Esophagus (tissue), 2 donors: Measurements from ENCODE around the gene CNIH2. TPM values are rescaled to one million over a fixed set of nuclear protein-coding genes. Genes with fewer than 3 reads are reported as not detected.
A peak's percentile ranks its signal among the peaks of the same experiment; 100 is the strongest.
"Not testable (repeated sequence)": the region's sequence is repeated elsewhere in the genome, so short reads cannot be mapped to it uniquely, and the experiment has no call there.

Experiments used
- H3K27ac ChIP-seq, 2 donors: one replicate each; pipeline ENCODE4 v1.5.1; 2013; ENCODE audit warnings: low read depth in 2 of 2, mild to moderate bottlenecking in 2 of 2, inconsistent platforms in 1 of 2, low read length in 1 of 2, moderate library complexity in 1 of 2
- H3K27me3 ChIP-seq, 2 donors: one replicate each; pipeline ENCODE4 v1.6.1; 2013; ENCODE audit warnings: low read length in 2 of 2, control low read depth in 1 of 2, mild to moderate bottlenecking in 1 of 2; ENCODE audit not compliant: insufficient read depth in 2 of 2, control insufficient read depth in 1 of 2
- H3K36me3 ChIP-seq, 2 donors: one replicate each; pipeline ENCODE4 v1.6.1; 2013; ENCODE audit warnings: low read length in 1 of 2; ENCODE audit not compliant: control insufficient read depth in 2 of 2, insufficient read depth in 2 of 2
- H3K4me1 ChIP-seq, 2 donors: one replicate each; pipeline ENCODE4 v1.6.1; 2013; ENCODE audit warnings: low read length in 1 of 2; ENCODE audit not compliant: control insufficient read depth in 2 of 2, insufficient read depth in 2 of 2
- H3K4me3 ChIP-seq, 2 donors: one replicate each; pipeline ENCODE4 v1.5.1; 2013; ENCODE audit warnings: low read length in 2 of 2, mild to moderate bottlenecking in 2 of 2, low read depth in 1 of 2, moderate library complexity in 1 of 2
- H3K9me3 ChIP-seq, 2 donors: one replicate each; pipeline ENCODE4 v1.6.1; 2013; ENCODE audit warnings: mild to moderate bottlenecking in 2 of 2, low read depth in 1 of 2, low read length in 1 of 2, moderate library complexity in 1 of 2; ENCODE audit not compliant: control insufficient read depth in 2 of 2, insufficient read depth in 1 of 2
- WGBS, 2 donors: extraction: QIAGEN DNeasy Blood & Tissue Kit; methylation state at CpG; one replicate each; pipeline ENCODE4 v1.1.7; 2013; 5-methylcytosine and 5-hydroxymethylcytosine counted together
- polyA plus RNA-seq, 2 donors: library from polyadenylated mRNA; stranded (reverse); fragments of 200-250 nt; gene quantifications; one replicate each; pipeline ENCODE4 v1.2.3, GENCODE V29; 2013
- donor health status: healthy with polysubstance abuse.
- donor health status: Bipolar disorder and iron deficiency.

Gene CNIH2
- polyA plus RNA-seq, 2 donors = 0.62 to 0.77 TPM

- no peaks in the 10 kb centered on the region for H3K9me3 ChIP-seq
These were observed 26.2 kb upstream of the CNIH2 start for GRCh38 chr11:66251809-66252208.

GRCh38 chr11:66253081-66253480 lies 24.9 kb upstream of the CNIH2 start:
- not testable (repeated sequence) for H3K27ac ChIP-seq, H3K27me3 ChIP-seq, H3K4me1 ChIP-seq, H3K9me3 ChIP-seq, H3K36me3 ChIP-seq, H3K4me3 ChIP-seq
- WGBS, 2 donors = 76 to 79% methylated on average over 6 of the region's 6 CpGs

More at GRCh38 chr11:66251809-66252208, 26.2 kb upstream of the CNIH2 start:
- H3K27ac ChIP-seq = no peak overlapping the region
- no peaks in the 10 kb centered on the region for H3K27me3 ChIP-seq
- H3K4me1 ChIP-seq = peaks cover 0 to 2% of the 10 kb centered on the region in 2 donors
- peaks cover 0 to 1% of the 10 kb centered on the region in 2 donors for H3K36me3 ChIP-seq
- H3K4me3 ChIP-seq = no peak overlapping the region
- WGBS, 2 donors = 72 to 82% methylated on average over 7 of the region's 7 CpGs

- WGBS, 2 donors = 4 to 6% methylated on average over 27 to 28 of the region's 28 CpGs
- no peaks in the 10 kb centered on the region for H3K9me3 ChIP-seq
These were observed 19.5 kb upstream of the CNIH2 start for GRCh38 chr11:66258473-66258893.

GRCh38 chr11:66259225-66259624 lies 18.8 kb upstream of the CNIH2 start:
- H3K27me3 ChIP-seq = no peaks in the 10 kb centered on the region
- 99% methylated on average over 2 of the region's 2 CpGs for WGBS, 2 donors
- peaks cover 0 to 5% of the 10 kb centered on the region in 2 donors for H3K4me1 ChIP-seq
- H3K4me3 ChIP-seq = no peak overlapping the region
- H3K9me3 ChIP-seq = no peaks in the 10 kb centered on the region
- no peak overlapping the region for H3K27ac ChIP-seq
- peaks cover 7 to 32% of the 10 kb centered on the region in 2 donors for H3K36me3 ChIP-seq

More at GRCh38 chr11:66258473-66258893, 19.5 kb upstream of the CNIH2 start:
- Histone ChIP-seq H3K4me3 (peak overlapping the region; percentile 85 to 90), H3K27me3 (no peaks in the 10 kb centered on the region), H3K4me1 (peaks cover 0 to 5% of the 10 kb centered on the region in 2 donors), H3K27ac (peak overlapping the region in 1 of 2 donors; percentile 70), H3K36me3 (peaks cover 7 to 29% of the 10 kb centered on the region in 2 donors)

- Histone ChIP-seq H3K9me3 (no peaks in the 10 kb centered on the region), H3K36me3 (peaks cover 10 to 38% of the 10 kb centered on the region in 2 donors), H3K27ac (no peak overlapping the region), H3K4me3 (no peak overlapping the region), H3K4me1 (peaks cover 0 to 5% of the 10 kb centered on the region in 2 donors), H3K27me3 (no peaks in the 10 kb centered on the region)
- 90 to 92% methylated on average over 4 of the region's 4 CpGs for WGBS, 2 donors
These were observed 18.0 kb upstream of the CNIH2 start for GRCh38 chr11:66259956-66260355.

GRCh38 chr11:66261578-66261977 lies 16.4 kb upstream of the CNIH2 start:
- Histone ChIP-seq H3K4me1 (peaks cover 0 to 9% of the 10 kb centered on the region in 2 donors), H3K27ac (no peak overlapping the region), H3K27me3 (no peaks in the 10 kb centered on the region), H3K9me3 (no peaks in the 10 kb centered on the region), H3K4me3 (no peak overlapping the region), H3K36me3 (peaks cover 10 to 41% of the 10 kb centered on the region in 2 donors)
- WGBS, 2 donors = 94 to 95% methylated on average over 16 of the region's 16 CpGs

GRCh38 chr11:66262191-66262590 lies 15.8 kb upstream of the CNIH2 start:
- WGBS, 2 donors = 93 to 97% methylated on average over 5 of the region's 5 CpGs
- Histone ChIP-seq H3K9me3 (no peaks in the 10 kb centered on the region), H3K27me3 (no peaks in the 10 kb centered on the region)

GRCh38 chr11:66262696-66263095 lies 15.3 kb upstream of the CNIH2 start:
- 92 to 94% methylated on average over 12 of the region's 12 CpGs for WGBS, 2 donors

More at GRCh38 chr11:66262191-66262590, 15.8 kb upstream of the CNIH2 start:
- Histone ChIP-seq H3K36me3 (peaks cover 10 to 42% of the 10 kb centered on the region in 2 donors), H3K27ac (no peak overlapping the region), H3K4me3 (no peak overlapping the region), H3K4me1 (peaks cover 3 to 12% of the 10 kb centered on the region in 2 donors)

GRCh38 chr11:66263231-66263630 lies 14.7 kb upstream of the CNIH2 start:
- no peaks in the 10 kb centered on the region for H3K27me3 ChIP-seq
- no peak overlapping the region for H3K27ac ChIP-seq
- no peak overlapping the region for H3K4me3 ChIP-seq
- peaks cover 3 to 14% of the 10 kb centered on the region in 2 donors for H3K4me1 ChIP-seq
- peaks cover 10 to 42% of the 10 kb centered on the region in 2 donors for H3K36me3 ChIP-seq
- H3K9me3 ChIP-seq = no peaks in the 10 kb centered on the region
- WGBS, 2 donors = 90 to 95% methylated on average over 4 of the region's 4 CpGs

More at GRCh38 chr11:66262696-66263095, 15.3 kb upstream of the CNIH2 start:
- H3K4me3 ChIP-seq = no peak overlapping the region
- H3K27ac ChIP-seq = no peak overlapping the region
- H3K9me3 ChIP-seq = no peaks in the 10 kb centered on the region
- peaks cover 3 to 14% of the 10 kb centered on the region in 2 donors for H3K4me1 ChIP-seq
- H3K27me3 ChIP-seq = no peaks in the 10 kb centered on the region
- peaks cover 10 to 42% of the 10 kb centered on the region in 2 donors for H3K36me3 ChIP-seq

- Histone ChIP-seq H3K9me3 (no peaks in the 10 kb centered on the region), H3K27me3 (no peaks in the 10 kb centered on the region), H3K4me1 (peaks cover 3 to 11% of the 10 kb centered on the region in 2 donors), H3K4me3 (no peak overlapping the region), H3K27ac (no peak overlapping the region), H3K36me3 (peaks cover 10 to 42% of the 10 kb centered on the region in 2 donors)
- WGBS, 2 donors = 91 to 92% methylated on average over 10 of the region's 10 CpGs
These were observed 14.2 kb upstream of the CNIH2 start for GRCh38 chr11:66263785-66264184.
